ENCODE measurements around the gene YIPF3. TPM values are rescaled to one million over a fixed set of nuclear protein-coding genes. Genes with fewer than 3 reads are reported as not detected.

The YIPF3 gene
- total RNA-seq, 4 donors from 2014 or later, result 26.5 to 212 (median 92.7) TPM

DNA sequence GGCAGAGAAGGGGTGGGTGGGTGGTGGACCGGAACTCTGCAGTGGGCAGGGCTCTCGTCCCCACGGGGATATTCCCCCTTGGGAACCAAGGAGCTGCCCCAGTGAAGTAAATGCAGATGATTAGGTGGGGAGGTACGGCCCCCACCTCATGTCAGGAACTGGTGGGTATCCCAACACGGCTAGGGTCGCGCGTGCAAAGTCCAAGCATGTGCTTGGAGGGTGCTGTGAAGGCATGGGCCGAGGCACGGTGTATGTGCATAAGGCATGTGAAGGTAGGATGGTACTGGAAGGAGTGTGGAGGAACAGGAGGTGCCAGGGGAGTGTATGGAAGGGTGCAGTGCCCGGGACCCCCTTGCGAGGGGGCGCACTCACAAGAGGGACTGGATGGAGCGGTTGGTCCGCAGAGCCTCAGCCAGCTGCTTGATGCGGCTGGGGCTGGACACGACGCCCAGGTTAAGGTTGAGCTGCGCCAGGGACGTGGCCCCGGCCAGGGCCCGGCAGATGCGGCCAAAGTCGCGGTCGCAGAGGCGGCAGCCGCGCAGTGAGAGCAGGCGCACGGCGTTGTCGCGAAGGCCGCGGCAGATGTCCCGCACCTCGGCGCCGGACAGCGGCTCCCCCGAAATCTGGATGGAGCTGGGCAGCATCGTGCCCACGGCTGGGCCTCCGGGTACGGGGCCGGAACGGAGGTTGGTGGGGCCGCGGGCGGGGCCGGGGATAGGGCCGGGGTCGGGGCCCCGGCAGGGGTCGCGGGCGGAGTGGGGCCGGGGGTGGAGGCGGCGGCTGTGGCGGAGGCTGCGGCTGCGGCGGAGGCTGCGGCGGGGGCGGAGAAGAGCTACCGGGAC is 7.4 kb downstream of the YIPF3 start:
- Histone ChIP-seq H3K27me3 (no peaks in the 10 kb centered on the region), H3K4me3 (peak overlapping the region; percentile 27 to 61), H3K36me3 (no peaks in the 10 kb centered on the region), H3K4me1 (peaks cover 0 to 5% of the 10 kb centered on the region in 2 donors), H3K27ac (no peak overlapping the region), H3K9me3 (no peaks in the 10 kb centered on the region)
- DNase-seq, result no peak
- intact Hi-C loops (cut with DNase I; ENCODE audit: low total_unique reads), result loop anchor here (5.0 kb wide), 1 partner anchor 37 kb away; no protein-coding TSS in a partner anchor
- no peak for TF ChIP-seq POLR2A (IDR thresholded peaks at IDR 0.05)
- TF ChIP-seq, protein P1, sequence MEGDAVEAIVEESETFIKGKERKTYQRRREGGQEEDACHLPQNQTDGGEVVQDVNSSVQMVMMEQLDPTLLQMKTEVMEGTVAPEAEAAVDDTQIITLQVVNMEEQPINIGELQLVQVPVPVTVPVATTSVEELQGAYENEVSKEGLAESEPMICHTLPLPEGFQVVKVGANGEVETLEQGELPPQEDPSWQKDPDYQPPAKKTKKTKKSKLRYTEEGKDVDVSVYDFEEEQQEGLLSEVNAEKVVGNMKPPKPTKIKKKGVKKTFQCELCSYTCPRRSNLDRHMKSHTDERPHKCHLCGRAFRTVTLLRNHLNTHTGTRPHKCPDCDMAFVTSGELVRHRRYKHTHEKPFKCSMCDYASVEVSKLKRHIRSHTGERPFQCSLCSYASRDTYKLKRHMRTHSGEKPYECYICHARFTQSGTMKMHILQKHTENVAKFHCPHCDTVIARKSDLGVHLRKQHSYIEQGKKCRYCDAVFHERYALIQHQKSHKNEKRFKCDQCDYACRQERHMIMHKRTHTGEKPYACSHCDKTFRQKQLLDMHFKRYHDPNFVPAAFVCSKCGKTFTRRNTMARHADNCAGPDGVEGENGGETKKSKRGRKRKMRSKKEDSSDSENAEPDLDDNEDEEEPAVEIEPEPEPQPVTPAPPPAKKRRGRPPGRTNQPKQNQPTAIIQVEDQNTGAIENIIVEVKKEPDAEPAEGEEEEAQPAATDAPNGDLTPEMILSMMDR (IDR thresholded peaks at IDR 0.05), result no peak

DNA sequence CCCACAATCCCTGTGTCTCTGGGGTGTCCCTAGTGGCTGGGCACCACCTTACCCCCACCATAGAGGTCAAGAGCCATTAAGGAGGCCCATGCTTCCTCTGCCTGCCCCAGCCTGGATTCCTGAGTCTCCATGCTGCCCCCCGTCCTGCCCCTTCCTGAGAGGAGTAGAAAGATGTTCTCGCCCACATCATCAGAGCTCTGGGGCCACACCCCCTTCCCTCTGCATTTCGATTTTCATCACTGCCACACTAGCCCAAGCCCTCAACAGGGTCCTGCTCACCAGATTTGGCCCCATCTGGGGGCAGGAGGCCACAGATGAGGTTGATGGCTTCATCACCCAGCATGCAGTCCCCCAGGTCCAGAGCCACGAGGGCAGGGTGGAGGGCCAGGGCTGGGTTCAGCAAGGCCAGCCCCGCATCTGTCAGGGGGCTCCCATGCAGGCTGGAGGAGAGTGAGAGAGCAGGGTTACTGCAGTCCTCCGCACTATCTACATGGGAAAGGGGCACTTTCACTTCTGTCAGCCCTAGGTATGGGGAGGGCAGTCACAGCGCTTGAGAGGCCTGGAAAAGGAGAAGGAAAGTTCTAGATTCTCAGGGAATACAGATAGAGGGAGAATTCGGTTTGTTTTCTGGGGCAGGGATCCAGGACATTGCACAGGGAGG is 8.1 kb downstream of the YIPF3 start:
- Histone ChIP-seq H3K27ac (no peak overlapping the region), H3K9me3 (no peaks in the 10 kb centered on the region), H3K4me1 (peaks cover 0 to 5% of the 10 kb centered on the region in 2 donors), H3K4me3 (no peak overlapping the region), H3K36me3 (no peaks in the 10 kb centered on the region), H3K27me3 (no peaks in the 10 kb centered on the region)
- TF ChIP-seq, protein P1 (IDR thresholded peaks at IDR 0.05), result no peak
- no peak for TF ChIP-seq POLR2A (IDR thresholded peaks at IDR 0.05)
- intact Hi-C loops (cut with DNase I; ENCODE audit: low total_unique reads), result loop anchor here (5.0 kb wide), 1 partner anchor 36 kb away; no protein-coding TSS in a partner anchor
- DNase-seq, result no peak

GRCh38 chr6:43506667-43507471 is 9.9 kb downstream of the YIPF3 start:
- no peak overlapping the region for H3K4me3 ChIP-seq
- H3K4me1 ChIP-seq, result peaks cover 0 to 5% of the 10 kb centered on the region in 2 donors
- peak overlapping the region in 1 of 2 donors; percentile 42 for H3K27ac ChIP-seq
- TF ChIP-seq POLR2A (IDR thresholded peaks at IDR 0.05), result no peak
- TF ChIP-seq, protein P1 (IDR thresholded peaks at IDR 0.05), result peak; percentile 89 to 96 (median 93)
- no peaks in the 10 kb centered on the region for H3K9me3 ChIP-seq
- no peaks in the 10 kb centered on the region for H3K27me3 ChIP-seq
- intact Hi-C loops (cut with DNase I; ENCODE audit: low total_unique reads), result loop anchor here (5.0 kb wide), 1 partner anchor 35 kb away; no protein-coding TSS in a partner anchor
- H3K36me3 ChIP-seq, result no peaks in the 10 kb centered on the region
- DNase-seq, result peak; percentile 78 to 79

DNA sequence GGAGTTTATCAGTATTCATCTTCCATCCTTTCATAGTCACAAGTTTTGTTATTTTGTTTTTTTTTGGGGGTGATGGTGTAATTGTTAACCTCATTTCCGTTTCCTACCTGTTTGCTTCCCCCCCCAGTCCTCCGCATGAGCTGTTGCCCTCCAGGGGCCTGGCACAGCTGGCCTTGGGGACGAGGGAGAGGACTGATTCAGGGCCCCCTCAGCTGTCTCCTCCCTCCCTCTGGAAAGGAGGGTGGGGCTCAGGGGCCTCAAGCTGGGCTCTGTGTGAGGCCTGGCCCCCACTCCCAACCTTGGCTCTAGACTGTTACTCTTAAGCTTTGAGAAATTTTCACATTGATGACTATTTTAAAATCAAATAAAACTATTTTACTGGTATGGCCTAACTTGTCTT is 10.6 kb downstream of the YIPF3 start:
- Histone ChIP-seq H3K4me1 (peaks cover 0 to 5% of the 10 kb centered on the region in 2 donors), H3K9me3 (no peaks in the 10 kb centered on the region), H3K36me3 (no peaks in the 10 kb centered on the region), H3K27ac (peak overlapping the region in 1 of 2 donors; percentile 42), H3K4me3 (no peak overlapping the region), H3K27me3 (no peaks in the 10 kb centered on the region)
- intact Hi-C loops (cut with DNase I; ENCODE audit: low total_unique reads), result loop anchor here (5.0 kb wide), 1 partner anchor 34 kb away; no protein-coding TSS in a partner anchor
- DNase-seq, result no peak
- no peak for TF ChIP-seq POLR2A (IDR thresholded peaks at IDR 0.05)
- TF ChIP-seq, protein P1 (IDR thresholded peaks at IDR 0.05), result no peak
